ENCODE results near the gene FAM53A. TPM values are rescaled to one million over a fixed set of nuclear protein-coding genes. Genes with fewer than 3 reads are reported as not detected.

Gene FAM53A
- total and polyA plus RNA-seq, 10 of the 15 experiments (the other 5 are each of a cell fraction or from before 2014, with no cell fraction given): 0.02 to 0.87 (median 0.38) TPM; not detected in 2

DNA sequence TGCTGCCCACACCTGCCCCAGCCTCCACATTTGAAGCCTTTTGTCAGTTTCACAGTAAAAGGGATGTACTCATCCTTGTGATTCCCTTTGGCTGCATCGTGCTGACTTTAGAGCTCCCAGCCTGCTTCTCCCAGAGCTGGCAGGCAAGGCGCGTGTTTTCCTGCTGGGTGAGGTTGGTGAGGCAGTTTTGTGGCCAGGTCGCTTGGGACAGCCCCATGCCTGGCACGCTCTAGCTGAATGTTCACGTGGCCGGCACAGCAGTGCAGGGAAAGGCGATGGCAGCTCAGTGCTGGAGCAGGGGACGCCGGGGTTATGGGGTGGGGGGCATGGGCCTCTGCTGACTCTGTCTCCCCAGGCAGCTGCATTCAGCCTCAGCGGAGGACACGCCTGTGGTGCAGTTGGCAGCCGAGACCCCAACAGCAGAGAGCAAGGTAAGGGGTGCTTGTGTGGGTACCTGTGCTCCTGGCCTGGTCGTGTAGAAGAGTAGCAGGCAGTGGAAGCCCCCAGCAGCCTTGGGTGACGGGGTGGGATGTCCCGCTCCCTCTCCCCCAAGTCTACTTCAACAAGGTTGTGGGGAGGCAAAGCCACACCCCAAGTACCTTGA is 46.5 kb upstream of the FAM53A start:
- ChIA-PET CTCF (interaction anchor here (0.8 to 15.5 kb wide), 9 partner anchors 10 to 78 kb away, joined by 3 to 317 read pairs (median 4); no protein-coding TSS in a partner anchor), RAD21 (ENCODE audit: unreplicated experiment) (interaction anchor here (1.0 to 2.6 kb wide), 2 partner anchors 18 to 37 kb away, joined by 3 to 19 read pairs; no protein-coding TSS in a partner anchor), POLR2A (interaction anchor here (1.2 kb wide), 1 partner anchor 9 kb away, joined by 3 read pairs; the partner anchor contains the start of genes TACC3 and TMEM129), SMC1A (ENCODE audit: uncharacterized antibody, unreplicated experiment) (interaction anchor here (2.0 to 2.6 kb wide), 2 partner anchors 37 to 169 kb away, joined by 5 to 18 read pairs; no protein-coding TSS in a partner anchor)
- no peak for ATAC-seq
- Histone ChIP-seq H3K79me2 (ENCODE audit: control insufficient read depth, insufficient read depth, low read length) (peaks cover 23% of the 10 kb centered on the region), H3K27me3 (replicated peaks in 1 of 2; ENCODE audit: control insufficient read depth in 2 of 2, insufficient read depth in 2 of 2, low read length in 1 of 2) (no peaks in the 10 kb centered on the region), H3K4me1 (ENCODE audit: control insufficient read depth, insufficient read depth, low read length) (no peaks in the 10 kb centered on the region; the same call in 1 of the 2 replicates), H3K9me3 (replicated peaks; ENCODE audit: control insufficient read depth, insufficient read depth, low read length) (no peaks in the 10 kb centered on the region; the same call in 2 of the 3 replicates), H2AFZ (ENCODE audit: control insufficient read depth, low read depth, low read length) (no peak overlapping the region), H3K4me3 (no peak overlapping the region), H4K20me1 (ENCODE audit: control insufficient read depth, insufficient read depth) (no peaks in the 10 kb centered on the region), H3K27ac (ENCODE audit: control insufficient read depth, insufficient read depth) (no peak overlapping the region), H3K9ac (ENCODE audit: control insufficient read depth, insufficient read depth, low read length) (no peak overlapping the region), H3K36me3 (ENCODE audit: control insufficient read depth in 2 of 2, insufficient read depth in 2 of 2, low read length in 1 of 2) (peaks cover 37 to 54% of the 10 kb centered on the region in 2 experiments; a peak in 3 of 4 replicates), H3K4me2 (ENCODE audit: control insufficient read depth, insufficient read depth) (no peak overlapping the region)
- DNase-seq (ENCODE audit: low read depth, low spot score): no peak
- in situ Hi-C loops (cut with MboI) (no loop called here), intact Hi-C loops (cut with micrococcal nuclease; ENCODE audit: unreplicated experiment) (no loop called here)
- FAIRE-seq: no peak
- BruUV-seq (replicated peaks): no TSS peak
- WGBS (ENCODE audit: insufficient coverage, insufficient replicate concordance, low lambda C conversion rate, missing lambda C conversion rate): 93% methylated on average over 16 of the region's 16 CpGs
- TF ChIP-seq TCF7 (IDR thresholded peaks at IDR 0.05; ENCODE audit: borderline replicate concordance) (no peak), KLF5 (IDR thresholded peaks at IDR 0.05; ENCODE audit: partially characterized antibody) (no peak), MYC (IDR thresholded peaks at IDR 0.05; ENCODE audit: insufficient read depth, insufficient read length, insufficient replicate concordance, low read length, severe bottlenecking) (no peak), PML (IDR thresholded peaks at IDR 0.05; ENCODE audit: low read length) (no peak), CUX1 (IDR thresholded peaks at IDR 0.05; ENCODE audit: insufficient replicate concordance, low read depth, low read length) (no peak), EZH2 (IDR thresholded peaks at IDR 0.05; ENCODE audit: borderline replicate concordance, control insufficient read depth, low read depth, low read length) (no peak), ATF3 (IDR thresholded peaks at IDR 0.05; ENCODE audit: borderline replicate concordance, extremely low read depth, low read depth, low read length) (no peak)

Data from GM12878 (cell line).